ENCODE measurements around the gene MYL11.

DNA sequence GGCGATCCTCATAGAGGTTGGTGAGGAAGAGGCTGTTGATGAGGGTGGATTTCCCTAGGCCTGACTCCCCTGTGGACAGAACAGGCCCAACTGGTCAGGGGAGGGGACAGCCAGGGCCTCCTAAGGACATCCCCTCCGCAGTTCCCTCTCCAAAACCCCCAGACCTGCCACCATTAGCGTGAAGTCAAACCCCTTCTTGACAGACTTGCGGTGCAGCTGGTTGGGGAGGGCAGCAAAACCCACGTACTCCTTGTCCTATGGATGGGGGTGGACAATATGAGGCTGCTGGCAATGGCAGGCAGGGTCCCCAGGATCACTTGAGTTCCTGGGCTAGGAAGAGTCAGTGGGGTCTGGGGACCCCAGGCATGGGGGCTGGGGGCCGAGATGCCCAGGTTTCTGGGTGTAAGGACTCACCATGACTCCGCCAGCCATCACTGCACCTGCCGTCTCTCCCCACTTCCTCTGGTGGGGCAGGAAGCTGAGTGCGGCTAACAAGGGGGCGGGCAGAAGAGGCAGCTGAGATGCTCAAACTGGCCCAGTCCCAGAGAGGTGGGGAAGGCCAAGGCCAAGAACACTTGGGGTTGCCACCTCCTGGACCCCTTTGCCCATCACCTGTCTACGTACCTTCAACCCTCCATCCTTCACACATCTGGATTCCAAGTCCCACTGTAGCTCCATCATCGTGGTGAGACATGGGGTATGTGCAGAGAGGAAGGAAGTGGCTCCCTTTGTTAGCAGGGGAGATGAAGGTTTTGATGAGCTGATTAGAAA, 7.7 kb downstream of the MYL11 start, which contains the start of gene SEPTIN1:
- TF ChIP-seq POLR2A (IDR thresholded peaks at IDR 0.05; ENCODE audit: extremely low read depth, insufficient read length) = no peak
- TF ChIP-seq, protein P1, sequence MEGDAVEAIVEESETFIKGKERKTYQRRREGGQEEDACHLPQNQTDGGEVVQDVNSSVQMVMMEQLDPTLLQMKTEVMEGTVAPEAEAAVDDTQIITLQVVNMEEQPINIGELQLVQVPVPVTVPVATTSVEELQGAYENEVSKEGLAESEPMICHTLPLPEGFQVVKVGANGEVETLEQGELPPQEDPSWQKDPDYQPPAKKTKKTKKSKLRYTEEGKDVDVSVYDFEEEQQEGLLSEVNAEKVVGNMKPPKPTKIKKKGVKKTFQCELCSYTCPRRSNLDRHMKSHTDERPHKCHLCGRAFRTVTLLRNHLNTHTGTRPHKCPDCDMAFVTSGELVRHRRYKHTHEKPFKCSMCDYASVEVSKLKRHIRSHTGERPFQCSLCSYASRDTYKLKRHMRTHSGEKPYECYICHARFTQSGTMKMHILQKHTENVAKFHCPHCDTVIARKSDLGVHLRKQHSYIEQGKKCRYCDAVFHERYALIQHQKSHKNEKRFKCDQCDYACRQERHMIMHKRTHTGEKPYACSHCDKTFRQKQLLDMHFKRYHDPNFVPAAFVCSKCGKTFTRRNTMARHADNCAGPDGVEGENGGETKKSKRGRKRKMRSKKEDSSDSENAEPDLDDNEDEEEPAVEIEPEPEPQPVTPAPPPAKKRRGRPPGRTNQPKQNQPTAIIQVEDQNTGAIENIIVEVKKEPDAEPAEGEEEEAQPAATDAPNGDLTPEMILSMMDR (IDR thresholded peaks at IDR 0.05; ENCODE audit: low read depth, low read length) = no peak
- TF ChIP-seq, protein P2, sequence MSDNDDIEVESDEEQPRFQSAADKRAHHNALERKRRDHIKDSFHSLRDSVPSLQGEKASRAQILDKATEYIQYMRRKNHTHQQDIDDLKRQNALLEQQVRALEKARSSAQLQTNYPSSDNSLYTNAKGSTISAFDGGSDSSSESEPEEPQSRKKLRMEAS (IDR thresholded peaks at IDR 0.05; ENCODE audit: low read depth, low read length) = no peak
- TF ChIP-seq MYC (IDR thresholded peaks at IDR 0.05; ENCODE audit: low read depth, low read length) = no peak

All from NB4 (cell line).